T-helper 1 cell treated with Interleukin-12 subunit alpha and Interleukin-12 subunit beta and Interleukin-4 antibody, amounts not matched to agents 30 μg/mL and 1 μg/mL, for 36 hours (primary cell): Measurements from ENCODE around the gene KYNU.
"Not testable (repeated sequence)": the region's sequence is repeated elsewhere in the genome, so short reads cannot be mapped to it uniquely, and the experiment has no call there.

ENCODE experiments used
- H3K27ac Mint-ChIP-seq: one replicate; pipeline ENCODE4 v1.8.0; 2021; ENCODE audit warnings: mild to moderate bottlenecking, mixed read lengths
- H3K27me3 Mint-ChIP-seq: one replicate; pipeline ENCODE4 v1.8.0; 2021; ENCODE audit warnings: low read depth, mixed read lengths
- H3K36me3 Mint-ChIP-seq: one replicate; pipeline ENCODE4 v1.8.0; 2021; ENCODE audit warnings: low read depth, mixed read lengths
- H3K4me1 Mint-ChIP-seq: one replicate; pipeline ENCODE4 v1.8.0; 2021; ENCODE audit warnings: low read depth, mixed read lengths
- H3K4me3 Mint-ChIP-seq: one replicate; pipeline ENCODE4 v1.8.0; 2021; ENCODE audit warnings: mild to moderate bottlenecking, moderate library complexity, mixed read lengths
- H3K9me3 Mint-ChIP-seq: one replicate; pipeline ENCODE4 v1.8.0; 2021; ENCODE audit warnings: mixed read lengths

KYNU gene

GRCh38 chr2:142865924-142866323 is 11.5 kb upstream of the KYNU start:
- Mint-ChIP-seq H3K36me3 (no peaks in the 10 kb centered on the region), H3K4me1 (no peaks in the 10 kb centered on the region), H3K9me3 (no peaks in the 10 kb centered on the region), H3K4me3 (no peak overlapping the region), H3K27me3 (peaks cover 3% of the 10 kb centered on the region), H3K27ac (no peak overlapping the region)

- Mint-ChIP-seq H3K27ac (no peak overlapping the region), H3K36me3 (no peaks in the 10 kb centered on the region), H3K9me3 (no peaks in the 10 kb centered on the region), H3K27me3 (peaks cover 3% of the 10 kb centered on the region), H3K4me3 (no peak overlapping the region), H3K4me1 (no peaks in the 10 kb centered on the region)
These were observed 11.0 kb upstream of the KYNU start for GRCh38 chr2:142866426-142866825.

- H3K27ac Mint-ChIP-seq = no peak overlapping the region
- H3K4me1 Mint-ChIP-seq = no peaks in the 10 kb centered on the region
- H3K9me3 Mint-ChIP-seq = no peaks in the 10 kb centered on the region
These were observed 10.3 kb upstream of the KYNU start for GRCh38 chr2:142867136-142867535.

GRCh38 chr2:142868229-142868762 is 9.2 kb upstream of the KYNU start:
- Mint-ChIP-seq H3K9me3 (no peaks in the 10 kb centered on the region), H3K27ac (no peak overlapping the region), H3K4me3 (no peak overlapping the region), H3K27me3 (peaks cover 3% of the 10 kb centered on the region), H3K36me3 (no peaks in the 10 kb centered on the region), H3K4me1 (no peaks in the 10 kb centered on the region)

More at GRCh38 chr2:142867136-142867535, 10.3 kb upstream of the KYNU start:
- H3K36me3 Mint-ChIP-seq = no peaks in the 10 kb centered on the region
- no peak overlapping the region for H3K4me3 Mint-ChIP-seq
- H3K27me3 Mint-ChIP-seq = peaks cover 3% of the 10 kb centered on the region

- H3K27ac Mint-ChIP-seq, H3K4me3 Mint-ChIP-seq, H3K27me3 Mint-ChIP-seq, H3K36me3 Mint-ChIP-seq, H3K9me3 Mint-ChIP-seq, H3K4me1 Mint-ChIP-seq: not testable (repeated sequence)
These were observed 8.4 kb upstream of the KYNU start for GRCh38 chr2:142869065-142869460.

GRCh38 chr2:142869461-142870106 is 7.9 kb upstream of the KYNU start:
- Mint-ChIP-seq H3K9me3 (no peaks in the 10 kb centered on the region), H3K27me3 (peaks cover 3% of the 10 kb centered on the region), H3K27ac (no peak overlapping the region), H3K4me1 (no peaks in the 10 kb centered on the region), H3K4me3 (no peak overlapping the region), H3K36me3 (no peaks in the 10 kb centered on the region)

GRCh38 chr2:142870526-142870925 is 6.9 kb upstream of the KYNU start:
- H3K4me1 Mint-ChIP-seq = no peaks in the 10 kb centered on the region
- peaks cover 3% of the 10 kb centered on the region for H3K27me3 Mint-ChIP-seq
- no peaks in the 10 kb centered on the region for H3K36me3 Mint-ChIP-seq
- H3K27ac Mint-ChIP-seq = no peak overlapping the region
- no peak overlapping the region for H3K4me3 Mint-ChIP-seq
- H3K9me3 Mint-ChIP-seq = no peaks in the 10 kb centered on the region

GRCh38 chr2:142871396-142871795 is 6.1 kb upstream of the KYNU start:
- peaks cover 3% of the 10 kb centered on the region for H3K27me3 Mint-ChIP-seq
- no peaks in the 10 kb centered on the region for H3K9me3 Mint-ChIP-seq
- H3K36me3 Mint-ChIP-seq = no peaks in the 10 kb centered on the region
- H3K4me1 Mint-ChIP-seq = no peaks in the 10 kb centered on the region
- no peak overlapping the region for H3K27ac Mint-ChIP-seq
- no peak overlapping the region for H3K4me3 Mint-ChIP-seq

- H3K27me3 Mint-ChIP-seq = peaks cover 3% of the 10 kb centered on the region
- H3K27ac Mint-ChIP-seq = no peak overlapping the region
- H3K4me3 Mint-ChIP-seq = no peak overlapping the region
- H3K4me1 Mint-ChIP-seq = no peaks in the 10 kb centered on the region
- H3K9me3 Mint-ChIP-seq = no peaks in the 10 kb centered on the region
- H3K36me3 Mint-ChIP-seq = no peaks in the 10 kb centered on the region
These were observed 4.4 kb upstream of the KYNU start for GRCh38 chr2:142872882-142873724.

- Mint-ChIP-seq H3K4me1 (no peaks in the 10 kb centered on the region), H3K27me3 (no peaks in the 10 kb centered on the region), H3K36me3 (no peaks in the 10 kb centered on the region), H3K9me3 (no peaks in the 10 kb centered on the region), H3K27ac (no peak overlapping the region), H3K4me3 (no peak overlapping the region)
These were observed 3.6 kb upstream of the KYNU start for GRCh38 chr2:142873831-142874287.

- no peaks in the 10 kb centered on the region for H3K4me1 Mint-ChIP-seq
- no peaks in the 10 kb centered on the region for H3K27me3 Mint-ChIP-seq
- H3K9me3 Mint-ChIP-seq = no peaks in the 10 kb centered on the region
- no peak overlapping the region for H3K4me3 Mint-ChIP-seq
- no peak overlapping the region for H3K27ac Mint-ChIP-seq
- H3K36me3 Mint-ChIP-seq = no peaks in the 10 kb centered on the region
These were observed 3.1 kb upstream of the KYNU start for GRCh38 chr2:142874293-142874814.

GRCh38 chr2:142875010-142875409 is 2.5 kb upstream of the KYNU start:
- no peaks in the 10 kb centered on the region for H3K27me3 Mint-ChIP-seq
- H3K9me3 Mint-ChIP-seq = no peaks in the 10 kb centered on the region
- H3K4me3 Mint-ChIP-seq = no peak overlapping the region
- H3K27ac Mint-ChIP-seq = no peak overlapping the region
- H3K36me3 Mint-ChIP-seq = no peaks in the 10 kb centered on the region
- no peaks in the 10 kb centered on the region for H3K4me1 Mint-ChIP-seq

GRCh38 chr2:142875652-142876051 is 1.8 kb upstream of the KYNU start:
- Mint-ChIP-seq H3K27ac (no peak overlapping the region), H3K9me3 (no peaks in the 10 kb centered on the region), H3K36me3 (no peaks in the 10 kb centered on the region), H3K4me1 (no peaks in the 10 kb centered on the region), H3K27me3 (no peaks in the 10 kb centered on the region), H3K4me3 (no peak overlapping the region)

- H3K4me3 Mint-ChIP-seq = no peak overlapping the region
These were observed 1.0 kb upstream of the KYNU start for GRCh38 chr2:142876423-142876822.

More at GRCh38 chr2:142876423-142876822, 1.0 kb upstream of the KYNU start:
- H3K36me3 Mint-ChIP-seq = no peaks in the 10 kb centered on the region
- H3K27me3 Mint-ChIP-seq = no peaks in the 10 kb centered on the region
- H3K27ac Mint-ChIP-seq = no peak overlapping the region
- no peaks in the 10 kb centered on the region for H3K9me3 Mint-ChIP-seq
- no peaks in the 10 kb centered on the region for H3K4me1 Mint-ChIP-seq
